ENCODE results near the gene SPTB.

Gene SPTB

DNA sequence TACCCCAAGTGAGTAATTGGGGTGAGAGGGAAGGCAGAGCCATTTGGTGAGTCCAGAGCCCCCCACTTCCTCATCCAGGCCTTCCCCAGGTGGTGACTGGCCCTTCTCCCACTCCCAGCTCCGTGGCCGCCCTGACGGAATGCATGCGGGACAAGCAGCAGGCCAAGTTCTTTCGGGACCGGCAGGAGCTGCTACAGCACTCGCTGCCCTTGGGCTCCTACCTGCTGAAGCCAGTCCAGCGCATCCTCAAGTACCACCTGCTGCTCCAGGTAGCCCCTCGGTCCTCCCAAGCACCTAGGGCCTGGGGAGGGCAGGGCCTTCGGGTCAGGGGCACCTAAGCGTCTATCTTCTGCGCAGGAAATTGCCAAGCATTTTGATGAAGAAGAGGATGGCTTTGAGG is 149.0 kb downstream of the SPTB start:
- no peak for TF ChIP-seq ZFX (IDR thresholded peaks at IDR 0.05; ENCODE audit: borderline replicate concordance)
- TF ChIP-seq, protein P1, sequence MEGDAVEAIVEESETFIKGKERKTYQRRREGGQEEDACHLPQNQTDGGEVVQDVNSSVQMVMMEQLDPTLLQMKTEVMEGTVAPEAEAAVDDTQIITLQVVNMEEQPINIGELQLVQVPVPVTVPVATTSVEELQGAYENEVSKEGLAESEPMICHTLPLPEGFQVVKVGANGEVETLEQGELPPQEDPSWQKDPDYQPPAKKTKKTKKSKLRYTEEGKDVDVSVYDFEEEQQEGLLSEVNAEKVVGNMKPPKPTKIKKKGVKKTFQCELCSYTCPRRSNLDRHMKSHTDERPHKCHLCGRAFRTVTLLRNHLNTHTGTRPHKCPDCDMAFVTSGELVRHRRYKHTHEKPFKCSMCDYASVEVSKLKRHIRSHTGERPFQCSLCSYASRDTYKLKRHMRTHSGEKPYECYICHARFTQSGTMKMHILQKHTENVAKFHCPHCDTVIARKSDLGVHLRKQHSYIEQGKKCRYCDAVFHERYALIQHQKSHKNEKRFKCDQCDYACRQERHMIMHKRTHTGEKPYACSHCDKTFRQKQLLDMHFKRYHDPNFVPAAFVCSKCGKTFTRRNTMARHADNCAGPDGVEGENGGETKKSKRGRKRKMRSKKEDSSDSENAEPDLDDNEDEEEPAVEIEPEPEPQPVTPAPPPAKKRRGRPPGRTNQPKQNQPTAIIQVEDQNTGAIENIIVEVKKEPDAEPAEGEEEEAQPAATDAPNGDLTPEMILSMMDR (IDR thresholded peaks at IDR 0.05) = no peak
- no peak overlapping the region for H3K27ac ChIP-seq

DNA sequence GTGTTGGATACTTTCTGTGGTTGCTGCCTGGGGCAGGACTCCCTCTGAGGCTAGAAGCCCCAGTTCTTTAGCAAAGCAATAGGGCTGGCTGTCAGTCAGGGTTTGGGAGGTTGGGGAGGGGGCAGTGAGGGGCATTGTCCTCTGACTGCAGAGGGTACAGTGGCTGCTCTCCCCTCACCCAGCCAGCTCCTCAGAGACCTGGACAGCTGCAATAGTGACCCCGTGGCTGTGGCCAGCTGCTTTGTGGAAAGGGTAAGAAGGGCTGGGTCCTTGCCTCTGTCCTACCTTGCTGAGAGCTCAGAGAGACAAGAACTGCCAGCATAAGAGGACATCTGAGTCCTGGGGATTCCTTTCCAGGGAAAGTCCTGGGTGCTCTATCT is 149.7 kb downstream of the SPTB start:
- no peak overlapping the region for H3K27ac ChIP-seq
- TF ChIP-seq, protein P1 (IDR thresholded peaks at IDR 0.05) = no peak
- no peak for TF ChIP-seq ZFX (IDR thresholded peaks at IDR 0.05; ENCODE audit: borderline replicate concordance)

DNA sequence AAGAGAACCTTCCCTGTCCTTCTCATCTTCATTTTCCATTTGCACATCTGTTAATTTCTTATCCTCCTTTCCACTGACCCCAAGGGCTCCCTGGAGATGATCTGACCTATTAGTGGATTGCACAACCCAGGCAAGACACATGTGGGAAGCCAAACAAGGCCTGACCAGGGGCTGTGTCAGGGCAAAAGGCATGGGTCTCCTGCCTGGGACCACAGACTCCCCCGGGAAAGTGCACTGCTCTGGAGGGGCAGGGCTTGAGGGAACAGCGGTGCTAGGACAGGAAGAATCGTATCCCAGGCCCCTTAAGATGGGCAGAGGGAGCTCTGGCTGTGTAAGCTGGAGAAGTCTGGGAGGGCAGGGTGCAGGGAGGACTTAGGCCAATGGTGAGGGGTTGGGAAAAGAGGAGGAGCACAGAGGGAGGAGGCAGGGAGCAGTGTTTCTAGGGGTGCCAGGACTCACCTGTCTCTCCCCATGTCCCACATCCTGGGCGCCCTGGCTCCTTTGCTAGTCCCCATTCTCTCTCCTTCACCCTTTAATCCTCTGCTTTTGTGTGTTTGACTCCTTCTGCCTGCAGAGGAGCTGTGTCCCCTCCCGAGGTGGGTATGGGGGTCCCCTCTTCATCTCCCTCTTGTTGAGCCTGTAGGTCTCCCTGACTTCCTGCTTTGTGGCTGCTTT is 150.2 kb downstream of the SPTB start:
- H3K27ac ChIP-seq = no peak overlapping the region
- TF ChIP-seq ZFX (IDR thresholded peaks at IDR 0.05; ENCODE audit: borderline replicate concordance) = no peak
- TF ChIP-seq, protein P1 (IDR thresholded peaks at IDR 0.05) = no peak

DNA sequence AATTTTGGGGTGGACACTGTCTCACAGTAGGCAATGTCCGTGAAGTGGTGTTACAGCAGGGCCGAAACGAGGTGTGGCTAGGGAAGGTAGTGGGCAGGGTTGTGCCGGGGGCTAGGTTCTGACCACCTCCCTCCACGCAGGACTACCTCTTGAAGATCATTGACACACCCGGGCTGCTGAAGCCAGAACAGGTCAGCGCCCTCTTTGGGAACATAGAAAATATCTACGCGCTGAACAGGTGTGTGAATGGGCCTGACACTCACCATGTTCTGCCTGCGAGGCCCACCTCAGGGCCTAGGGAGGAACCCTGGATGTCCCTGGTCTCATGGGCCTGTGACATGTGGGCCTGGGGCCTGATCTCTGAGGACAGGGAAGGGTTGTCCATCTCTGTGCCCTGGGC is 150.9 kb downstream of the SPTB start:
- no peak for TF ChIP-seq ZFX (IDR thresholded peaks at IDR 0.05; ENCODE audit: borderline replicate concordance)
- TF ChIP-seq, protein P1 (IDR thresholded peaks at IDR 0.05) = no peak
- no peak overlapping the region for H3K27ac ChIP-seq

DNA sequence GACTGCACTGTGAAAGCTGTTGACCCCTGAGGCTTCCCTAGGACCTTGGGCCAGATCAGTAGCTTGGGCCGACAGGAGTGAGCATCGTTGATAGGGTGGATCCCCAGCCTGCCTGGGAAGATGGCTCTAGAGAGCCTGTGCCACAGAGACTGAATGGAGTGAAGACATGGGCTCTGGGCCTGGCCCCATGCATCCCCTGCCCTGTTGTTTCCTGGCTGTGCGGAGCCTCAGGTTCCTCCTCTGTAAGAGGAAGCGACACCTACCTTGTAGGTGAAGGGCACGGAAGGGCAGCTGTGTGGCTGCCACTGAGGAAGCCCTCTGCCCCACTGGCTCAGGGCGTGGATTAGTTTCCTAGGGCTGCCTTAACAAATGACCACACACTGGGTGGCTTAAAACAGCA is 151.6 kb downstream of the SPTB start:
- TF ChIP-seq, protein P1 (IDR thresholded peaks at IDR 0.05) = no peak
- TF ChIP-seq ZFX (IDR thresholded peaks at IDR 0.05; ENCODE audit: borderline replicate concordance) = no peak
- H3K27ac ChIP-seq = no peak overlapping the region

DNA sequence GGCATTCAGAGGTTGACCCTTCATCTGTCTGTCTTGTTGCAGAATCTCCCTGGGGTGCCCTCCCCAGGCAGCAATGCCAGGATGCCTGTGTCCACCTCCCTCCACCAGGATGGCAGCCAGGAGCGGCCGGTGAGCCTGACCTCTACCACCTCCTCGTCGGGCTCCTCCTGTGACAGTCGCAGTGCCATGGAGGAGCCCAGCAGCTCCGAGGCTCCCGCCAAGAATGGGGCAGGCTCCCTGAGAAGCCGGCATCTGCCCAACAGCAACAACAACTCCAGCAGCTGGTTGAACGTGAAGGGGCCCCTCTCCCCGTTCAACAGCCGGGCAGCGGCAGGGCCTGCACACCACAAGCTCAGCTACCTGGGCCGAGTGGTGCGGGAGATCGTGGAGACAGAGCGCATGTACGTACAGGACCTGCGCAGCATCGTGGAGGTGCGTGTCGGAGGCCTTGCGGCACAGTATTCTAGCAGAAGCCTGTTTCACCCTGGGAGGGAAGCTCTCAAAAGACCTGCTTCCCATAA is 152.1 kb downstream of the SPTB start:
- H3K27ac ChIP-seq = no peak overlapping the region
- no peak for TF ChIP-seq ZFX (IDR thresholded peaks at IDR 0.05; ENCODE audit: borderline replicate concordance)
- TF ChIP-seq, protein P1 (IDR thresholded peaks at IDR 0.05) = no peak

DNA sequence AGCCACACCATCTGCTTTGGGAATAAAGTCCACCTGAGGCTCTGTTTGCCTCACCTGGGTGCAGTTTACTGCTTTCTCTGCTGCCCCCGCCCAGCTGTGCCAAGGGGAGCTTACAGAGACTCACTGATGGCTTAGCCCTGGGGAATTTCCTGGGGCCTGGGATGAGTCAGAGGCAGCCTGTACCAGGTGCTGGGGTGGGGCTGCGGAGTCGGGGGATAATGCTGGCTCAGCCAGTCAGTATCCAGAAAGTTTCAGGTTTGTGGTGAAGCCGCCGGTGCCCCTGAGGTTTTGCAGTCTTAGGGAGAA is 153.2 kb downstream of the SPTB start:
- no peak overlapping the region for H3K27ac ChIP-seq

More for the DNA sequence above, 153.2 kb downstream of the SPTB start:
- TF ChIP-seq, protein P1 (IDR thresholded peaks at IDR 0.05) = no peak
- no peak for TF ChIP-seq ZFX (IDR thresholded peaks at IDR 0.05; ENCODE audit: borderline replicate concordance)
